ENCODE results near the gene CTBP1. TPM values are rescaled to one million over a fixed set of nuclear protein-coding genes. Genes with fewer than 3 reads are reported as not detected.

Gene CTBP1
- total and polyA plus RNA-seq, 4 donors: 121 to 204 (median 138) TPM

DNA sequence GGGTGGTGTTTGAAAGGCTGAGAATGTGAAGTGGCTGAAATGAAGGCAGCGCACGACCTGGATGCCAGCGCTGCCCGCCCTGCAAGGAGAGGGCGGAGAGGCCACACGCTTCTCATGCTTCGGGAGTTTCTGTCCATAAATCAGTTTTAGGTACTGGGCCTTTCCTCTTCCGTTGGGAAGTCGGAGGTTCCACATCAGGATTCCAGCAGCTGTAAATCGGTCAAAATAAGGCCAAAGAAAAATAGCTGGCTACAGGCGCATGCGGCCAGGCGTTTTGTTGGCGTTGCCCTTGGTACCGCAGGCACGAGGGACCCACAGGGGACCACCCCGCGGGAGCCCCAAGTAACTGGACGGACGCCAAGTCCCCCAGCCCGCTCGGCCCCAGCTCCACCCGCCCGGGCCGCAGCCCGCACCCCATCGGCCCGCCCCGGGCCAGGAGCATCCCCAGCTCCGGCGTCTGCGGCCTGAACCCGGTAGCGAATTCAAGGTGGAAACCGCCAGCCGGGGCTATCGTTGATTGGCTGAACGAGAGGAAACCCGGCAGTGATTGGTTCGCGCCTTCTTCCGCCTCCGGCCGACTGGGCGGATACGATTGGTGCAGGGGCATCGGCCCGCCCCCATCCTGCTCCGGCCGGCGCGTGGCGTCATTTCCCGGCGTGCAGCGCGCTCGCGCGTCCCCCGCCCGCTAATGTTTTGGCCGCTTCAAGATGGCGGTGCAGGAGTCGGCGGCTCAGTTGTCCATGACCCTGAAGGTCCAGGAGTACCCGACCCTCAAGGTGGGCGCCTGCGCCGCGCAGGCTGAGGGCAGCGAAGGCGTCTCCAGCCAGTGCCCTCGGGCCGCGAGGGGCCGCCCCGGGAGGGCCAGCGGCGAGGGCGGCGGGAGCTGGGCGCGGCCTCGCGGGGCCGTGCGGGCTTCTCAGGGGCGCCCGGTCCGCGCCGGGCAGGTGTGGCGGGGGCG is 40.6 kb upstream of the CTBP1 start, which contains the start of gene MAEA:
TSS of gene MAEA (plus strand) at position 685 of the 958 bp plus-strand sequence. CDS start at position 708, 23 bp downstream.
- peak within 1 kb of the TSS; percentile 80 to 95 for H3K9ac ChIP-seq (ENCODE audit: insufficient read depth in 1 of 2, low read length in 2 of 2)
- H3K27me3 ChIP-seq (ENCODE audit: control insufficient read depth in 3 of 3, insufficient read depth in 3 of 3, low read length in 2 of 3): no peaks in the 10 kb centered on the region
- DNase-seq: peak; percentile 97 to 98 (median 97)
- peak within 1 kb of the TSS; percentile 97 for H3K4me3 ChIP-seq
- peaks cover 6 to 18% (median 11%) of the 10 kb centered on the region in 5 donors for H3K4me1 ChIP-seq (ENCODE audit: control insufficient read depth in 5 of 5, insufficient read depth in 5 of 5, low read length in 5 of 5)
- peak; percentile 98 for ATAC-seq (ENCODE audit: insufficient read depth, low FRiP score)
- peak within 1 kb of the TSS; percentile 93 to 98 for H3K27ac ChIP-seq (ENCODE audit: low read depth in 1 of 2, low read length in 1 of 2)
- no peaks in the 10 kb centered on the region for H3K9me3 ChIP-seq (ENCODE audit: control insufficient read depth in 4 of 4, insufficient read depth in 3 of 4, low read length in 3 of 4)
- 1% methylated on average over 87 to 95 of the region's 95 CpGs for WGBS, 2 donors
- TF ChIP-seq, protein P1, sequence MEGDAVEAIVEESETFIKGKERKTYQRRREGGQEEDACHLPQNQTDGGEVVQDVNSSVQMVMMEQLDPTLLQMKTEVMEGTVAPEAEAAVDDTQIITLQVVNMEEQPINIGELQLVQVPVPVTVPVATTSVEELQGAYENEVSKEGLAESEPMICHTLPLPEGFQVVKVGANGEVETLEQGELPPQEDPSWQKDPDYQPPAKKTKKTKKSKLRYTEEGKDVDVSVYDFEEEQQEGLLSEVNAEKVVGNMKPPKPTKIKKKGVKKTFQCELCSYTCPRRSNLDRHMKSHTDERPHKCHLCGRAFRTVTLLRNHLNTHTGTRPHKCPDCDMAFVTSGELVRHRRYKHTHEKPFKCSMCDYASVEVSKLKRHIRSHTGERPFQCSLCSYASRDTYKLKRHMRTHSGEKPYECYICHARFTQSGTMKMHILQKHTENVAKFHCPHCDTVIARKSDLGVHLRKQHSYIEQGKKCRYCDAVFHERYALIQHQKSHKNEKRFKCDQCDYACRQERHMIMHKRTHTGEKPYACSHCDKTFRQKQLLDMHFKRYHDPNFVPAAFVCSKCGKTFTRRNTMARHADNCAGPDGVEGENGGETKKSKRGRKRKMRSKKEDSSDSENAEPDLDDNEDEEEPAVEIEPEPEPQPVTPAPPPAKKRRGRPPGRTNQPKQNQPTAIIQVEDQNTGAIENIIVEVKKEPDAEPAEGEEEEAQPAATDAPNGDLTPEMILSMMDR (IDR thresholded peaks at IDR 0.05; ENCODE audit: control extremely low read depth, extremely low read depth): no peak
- peaks cover 0 to 6% (median 0%) of the 10 kb centered on the region in 4 donors for H3K36me3 ChIP-seq (ENCODE audit: control insufficient read depth in 4 of 4, insufficient read depth in 4 of 4, low read length in 4 of 4)

DNA sequence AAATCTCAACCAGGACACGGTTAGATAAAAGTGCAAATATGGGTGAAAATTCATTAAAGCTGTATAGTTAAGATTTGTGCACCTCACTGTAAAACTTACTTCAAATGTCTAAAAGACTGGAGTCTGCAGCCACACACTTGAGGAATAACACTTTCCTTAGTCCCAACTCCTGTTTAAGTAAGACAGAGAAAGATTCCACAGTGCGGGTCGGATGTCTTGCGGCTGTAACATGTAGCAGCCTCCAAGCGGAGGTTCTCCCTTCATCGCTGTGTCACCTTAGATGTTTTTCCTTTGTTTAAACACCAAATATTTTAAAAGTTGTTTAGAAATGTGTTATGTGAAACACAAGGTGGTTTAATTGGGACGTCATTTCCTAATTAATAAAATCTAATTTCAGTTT is 39.9 kb upstream of the CTBP1 start:
- DNase-seq (no peak), ATAC-seq (ENCODE audit: insufficient read depth, low FRiP score) (no peak)
- H3K36me3 ChIP-seq (ENCODE audit: control insufficient read depth in 4 of 4, insufficient read depth in 4 of 4, low read length in 4 of 4): peaks cover 0 to 4% (median 0%) of the 10 kb centered on the region in 4 donors
- H3K4me3 ChIP-seq: no peak overlapping the region
- 61 to 67% methylated on average over 7 of the region's 7 CpGs for WGBS, 2 donors
- no peaks in the 10 kb centered on the region for H3K27me3 ChIP-seq (ENCODE audit: control insufficient read depth in 3 of 3, insufficient read depth in 3 of 3, low read length in 2 of 3)
- peak overlapping the region in 1 of 2 donors; percentile 50 for H3K9ac ChIP-seq (ENCODE audit: insufficient read depth in 1 of 2, low read length in 2 of 2)
- peaks cover 6 to 13% (median 11%) of the 10 kb centered on the region in 5 donors for H3K4me1 ChIP-seq (ENCODE audit: control insufficient read depth in 5 of 5, insufficient read depth in 5 of 5, low read length in 5 of 5)
- no peaks in the 10 kb centered on the region for H3K9me3 ChIP-seq (ENCODE audit: control insufficient read depth in 4 of 4, insufficient read depth in 3 of 4, low read length in 3 of 4)
- H3K27ac ChIP-seq (ENCODE audit: low read depth in 1 of 2, low read length in 1 of 2): peak overlapping the region in 1 of 2 donors; percentile 86
- TF ChIP-seq, protein P1 (IDR thresholded peaks at IDR 0.05; ENCODE audit: control extremely low read depth, extremely low read depth): no peak

- H3K9ac ChIP-seq (ENCODE audit: insufficient read depth in 1 of 2, low read length in 2 of 2): no peak overlapping the region
- H3K9me3 ChIP-seq (ENCODE audit: control insufficient read depth in 4 of 4, insufficient read depth in 3 of 4, low read length in 3 of 4): no peaks in the 10 kb centered on the region
- TF ChIP-seq, protein P1 (IDR thresholded peaks at IDR 0.05; ENCODE audit: control extremely low read depth, extremely low read depth): no peak
- H3K4me1 ChIP-seq (ENCODE audit: control insufficient read depth in 5 of 5, insufficient read depth in 5 of 5, low read length in 5 of 5): peaks cover 4 to 7% (median 4%) of the 10 kb centered on the region in 5 donors
- H3K4me3 ChIP-seq: no peak overlapping the region
- H3K27ac ChIP-seq (ENCODE audit: low read depth in 1 of 2, low read length in 1 of 2): no peak overlapping the region
- 83 to 84% methylated on average over 21 of the region's 21 CpGs for WGBS, 2 donors
- ATAC-seq (ENCODE audit: insufficient read depth, low FRiP score): no peak
- H3K27me3 ChIP-seq (ENCODE audit: control insufficient read depth in 3 of 3, insufficient read depth in 3 of 3, low read length in 2 of 3): no peaks in the 10 kb centered on the region
- H3K36me3 ChIP-seq (ENCODE audit: control insufficient read depth in 4 of 4, insufficient read depth in 4 of 4, low read length in 4 of 4): no peaks in the 10 kb centered on the region
- DNase-seq: no peak
These were observed 37.0 kb upstream of the CTBP1 start for GRCh38 chr4:1285790-1286553.
